Mucosa of rectum (tissue), 2 donors: Measurements from ENCODE around the gene SFRP4.
A peak's percentile ranks its signal among the peaks of the same experiment; 100 is the strongest.

Source experiments
- H3K27ac ChIP-seq, 2 donors: one replicate each; pipeline ENCODE4 v1.7.0; 2013; ENCODE audit warnings: inconsistent platforms in 2 of 2, low read depth in 2 of 2, low read length in 2 of 2
- H3K27me3 ChIP-seq, 2 donors: one replicate each; pipeline ENCODE4 v1.7.0; 2013; ENCODE audit warnings: low read length in 2 of 2; ENCODE audit not compliant: control insufficient read depth in 2 of 2, insufficient read depth in 2 of 2
- H3K36me3 ChIP-seq, 2 donors: one replicate each; pipeline ENCODE4 v1.7.0; 2013; ENCODE audit warnings: low read length in 2 of 2; ENCODE audit not compliant: control insufficient read depth in 2 of 2, insufficient read depth in 2 of 2
- H3K4me1 ChIP-seq, 2 donors: one replicate each; pipeline ENCODE4 v1.7.0; 2013; ENCODE audit warnings: low read length in 2 of 2, mild to moderate bottlenecking in 1 of 2; ENCODE audit not compliant: control insufficient read depth in 2 of 2, insufficient read depth in 2 of 2
- H3K4me3 ChIP-seq, 2 donors: one replicate each; pipeline ENCODE4 v1.7.0; 2013; ENCODE audit warnings: low read length in 2 of 2
- H3K9ac ChIP-seq, 2 donors: one replicate each; pipeline ENCODE4 v1.7.0; 2013; ENCODE audit warnings: low read length in 2 of 2, low read depth in 1 of 2, mild to moderate bottlenecking in 1 of 2
- H3K9me3 ChIP-seq, 2 donors: one replicate each; pipeline ENCODE4 v1.7.0; 2013; ENCODE audit warnings: low read length in 2 of 2; ENCODE audit not compliant: control insufficient read depth in 2 of 2
- donor health status: healthy.
- donor health status: Normal muscosa, but diverticular disease.

SFRP4 gene

GRCh38 chr7:37947138-37947940 lies 30.7 kb upstream of the SFRP4 start:
- no peak overlapping the region for H3K27ac ChIP-seq
- no peaks in the 10 kb centered on the region for H3K27me3 ChIP-seq
- no peak overlapping the region for H3K9ac ChIP-seq
- H3K9me3 ChIP-seq = no peaks in the 10 kb centered on the region
- peaks cover 4 to 8% of the 10 kb centered on the region in 2 donors for H3K4me1 ChIP-seq
- H3K36me3 ChIP-seq = no peaks in the 10 kb centered on the region
- no peak overlapping the region for H3K4me3 ChIP-seq

GRCh38 chr7:37945336-37945735 lies 28.7 kb upstream of the SFRP4 start:
- Histone ChIP-seq H3K9me3 (no peaks in the 10 kb centered on the region), H3K9ac (no peak overlapping the region), H3K4me1 (peaks cover 4 to 8% of the 10 kb centered on the region in 2 donors), H3K27me3 (no peaks in the 10 kb centered on the region), H3K27ac (no peak overlapping the region), H3K36me3 (no peaks in the 10 kb centered on the region), H3K4me3 (no peak overlapping the region)

- H3K9me3 ChIP-seq = no peaks in the 10 kb centered on the region
- H3K4me1 ChIP-seq = peaks cover 4 to 8% of the 10 kb centered on the region in 2 donors
- H3K36me3 ChIP-seq = no peaks in the 10 kb centered on the region
- H3K27ac ChIP-seq = no peak overlapping the region
- H3K27me3 ChIP-seq = no peaks in the 10 kb centered on the region
- no peak overlapping the region for H3K9ac ChIP-seq
- H3K4me3 ChIP-seq = no peak overlapping the region
Observed at GRCh38 chr7:37944737-37945054, 28.1 kb upstream of the SFRP4 start.

- Histone ChIP-seq H3K36me3 (no peaks in the 10 kb centered on the region), H3K9ac (no peak overlapping the region), H3K9me3 (no peaks in the 10 kb centered on the region), H3K27ac (no peak overlapping the region), H3K4me1 (peaks cover 4 to 8% of the 10 kb centered on the region in 2 donors), H3K27me3 (no peaks in the 10 kb centered on the region), H3K4me3 (no peak overlapping the region)
Observed at GRCh38 chr7:37943905-37944736, 27.5 kb upstream of the SFRP4 start.

GRCh38 chr7:37942934-37943610 lies 26.5 kb upstream of the SFRP4 start:
- Histone ChIP-seq H3K27ac (peak overlapping the region in 1 of 2 donors; percentile 43), H3K36me3 (no peaks in the 10 kb centered on the region), H3K27me3 (no peaks in the 10 kb centered on the region), H3K9ac (no peak overlapping the region), H3K4me3 (no peak overlapping the region), H3K9me3 (peaks cover 0 to 2% of the 10 kb centered on the region in 2 donors), H3K4me1 (peaks cover 4 to 8% of the 10 kb centered on the region in 2 donors)

GRCh38 chr7:37933018-37933566 lies 16.5 kb upstream of the SFRP4 start:
- Histone ChIP-seq H3K27ac (no peak overlapping the region), H3K4me3 (no peak overlapping the region), H3K9ac (no peak overlapping the region), H3K36me3 (no peaks in the 10 kb centered on the region), H3K4me1 (no peaks in the 10 kb centered on the region), H3K9me3 (peaks cover 0 to 3% of the 10 kb centered on the region in 2 donors), H3K27me3 (no peaks in the 10 kb centered on the region)

GRCh38 chr7:37932543-37932942 lies 15.9 kb upstream of the SFRP4 start:
- Histone ChIP-seq H3K4me1 (no peaks in the 10 kb centered on the region), H3K36me3 (no peaks in the 10 kb centered on the region), H3K27ac (no peak overlapping the region)

GRCh38 chr7:37930226-37930948 lies 13.8 kb upstream of the SFRP4 start:
- Histone ChIP-seq H3K4me3 (no peak overlapping the region), H3K9ac (no peak overlapping the region), H3K9me3 (no peaks in the 10 kb centered on the region), H3K27me3 (no peaks in the 10 kb centered on the region), H3K27ac (no peak overlapping the region), H3K4me1 (no peaks in the 10 kb centered on the region), H3K36me3 (no peaks in the 10 kb centered on the region)

More at GRCh38 chr7:37932543-37932942, 15.9 kb upstream of the SFRP4 start:
- Histone ChIP-seq H3K9ac (no peak overlapping the region), H3K4me3 (no peak overlapping the region), H3K27me3 (no peaks in the 10 kb centered on the region), H3K9me3 (peaks cover 0 to 3% of the 10 kb centered on the region in 2 donors)

- Histone ChIP-seq H3K27me3 (no peaks in the 10 kb centered on the region), H3K9me3 (no peaks in the 10 kb centered on the region), H3K9ac (no peak overlapping the region), H3K4me3 (no peak overlapping the region), H3K27ac (no peak overlapping the region), H3K4me1 (no peaks in the 10 kb centered on the region), H3K36me3 (no peaks in the 10 kb centered on the region)
Observed at GRCh38 chr7:37928878-37929277, 12.3 kb upstream of the SFRP4 start.
